ENCODE results near the gene SP3. TPM values are rescaled to one million over a fixed set of nuclear protein-coding genes. Genes with fewer than 3 reads are reported as not detected.

Gene SP3
- total RNA-seq, 1 experiment from 2014 or later, result 53.7 TPM

DNA sequence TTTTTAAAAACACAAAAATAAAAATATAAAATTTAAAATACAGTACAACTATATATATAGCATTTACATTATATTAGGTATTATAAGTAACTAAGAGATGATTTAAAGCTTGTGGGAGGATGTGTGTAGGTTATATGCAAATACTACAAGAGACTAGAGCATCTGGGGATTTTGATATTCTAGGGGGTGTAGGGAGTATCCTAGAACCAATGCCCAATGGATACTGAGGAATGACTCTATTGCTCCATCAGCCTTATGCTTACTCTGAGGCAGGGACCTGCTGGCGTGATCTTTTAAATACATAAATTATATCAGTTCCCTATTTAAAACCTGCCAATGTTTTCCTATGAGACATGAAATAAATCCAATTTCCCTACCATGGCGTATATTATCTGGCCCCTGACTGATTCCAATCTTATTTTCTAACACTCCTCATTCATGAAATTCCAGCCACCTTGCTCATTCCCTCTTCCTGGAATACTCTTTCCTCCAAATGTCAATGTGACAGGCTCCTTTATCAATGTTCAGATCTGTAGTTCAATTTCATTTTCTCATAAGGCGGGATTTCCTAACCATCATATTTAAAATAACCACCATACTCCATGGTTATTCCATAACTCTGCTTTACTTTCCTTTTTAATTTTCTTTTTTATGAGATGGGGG, 22.2 kb downstream of the SP3 start:
- DNase-seq (ENCODE audit: low spot score), result no peak

DNA sequence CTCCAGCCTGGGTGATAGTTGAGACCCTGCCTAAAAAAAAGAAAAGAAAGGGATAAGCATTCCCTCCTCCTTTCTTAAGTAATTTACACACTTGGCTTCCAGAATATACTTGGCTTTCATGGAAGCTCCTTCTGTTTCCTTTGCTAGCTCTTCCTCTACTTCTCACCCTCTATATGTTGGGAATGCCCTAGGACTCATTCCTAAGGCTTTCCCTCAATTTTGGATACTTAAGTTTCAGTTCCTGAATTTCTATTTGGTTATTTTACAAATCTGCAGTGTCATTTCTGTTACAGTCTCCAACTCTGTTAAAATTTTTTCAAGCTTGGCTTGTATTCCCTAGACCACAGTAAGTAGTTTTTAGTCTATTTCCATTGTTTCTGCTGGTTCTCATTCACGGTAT, 23.6 kb downstream of the SP3 start:
- DNase-seq (ENCODE audit: low spot score), result no peak

DNA sequence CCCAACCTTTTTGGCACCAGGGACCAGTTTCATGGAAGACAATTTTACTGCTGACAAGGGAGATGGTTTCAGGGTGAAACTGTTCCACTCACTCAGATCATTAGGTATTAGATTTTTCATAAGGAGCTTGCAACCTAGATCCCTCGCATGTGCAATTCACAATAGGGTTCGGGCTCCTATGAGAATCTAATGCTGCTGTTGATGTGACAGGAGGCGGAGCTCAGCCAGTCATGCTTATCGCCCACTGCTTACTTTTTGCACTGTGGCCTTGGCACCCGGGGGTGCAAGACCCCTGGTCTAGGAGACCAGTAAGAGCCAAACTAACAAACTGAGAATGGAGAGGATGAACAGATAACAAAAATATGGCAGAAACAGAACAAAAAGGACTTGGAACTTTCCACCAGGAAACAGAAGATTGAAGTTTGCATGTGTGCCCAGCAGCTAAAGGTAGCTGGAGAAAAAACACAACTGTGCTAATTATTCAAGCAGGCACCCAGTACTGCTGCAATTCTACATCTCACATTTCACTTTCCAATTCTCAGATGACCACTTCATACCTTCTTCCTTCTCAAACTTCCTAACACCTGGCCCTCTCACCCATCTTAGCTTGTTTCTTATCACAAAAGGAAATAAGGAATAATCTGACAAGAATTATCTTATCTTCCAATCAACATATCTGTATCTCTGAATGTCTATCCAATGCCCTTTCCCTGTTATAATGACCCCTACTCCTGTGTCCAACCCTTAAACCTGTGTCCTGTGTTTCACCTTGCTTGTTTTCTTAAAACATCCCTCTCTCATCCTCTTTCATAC, 24.8 kb downstream of the SP3 start:
- DNase-seq (ENCODE audit: low spot score), result no peak

DNA sequence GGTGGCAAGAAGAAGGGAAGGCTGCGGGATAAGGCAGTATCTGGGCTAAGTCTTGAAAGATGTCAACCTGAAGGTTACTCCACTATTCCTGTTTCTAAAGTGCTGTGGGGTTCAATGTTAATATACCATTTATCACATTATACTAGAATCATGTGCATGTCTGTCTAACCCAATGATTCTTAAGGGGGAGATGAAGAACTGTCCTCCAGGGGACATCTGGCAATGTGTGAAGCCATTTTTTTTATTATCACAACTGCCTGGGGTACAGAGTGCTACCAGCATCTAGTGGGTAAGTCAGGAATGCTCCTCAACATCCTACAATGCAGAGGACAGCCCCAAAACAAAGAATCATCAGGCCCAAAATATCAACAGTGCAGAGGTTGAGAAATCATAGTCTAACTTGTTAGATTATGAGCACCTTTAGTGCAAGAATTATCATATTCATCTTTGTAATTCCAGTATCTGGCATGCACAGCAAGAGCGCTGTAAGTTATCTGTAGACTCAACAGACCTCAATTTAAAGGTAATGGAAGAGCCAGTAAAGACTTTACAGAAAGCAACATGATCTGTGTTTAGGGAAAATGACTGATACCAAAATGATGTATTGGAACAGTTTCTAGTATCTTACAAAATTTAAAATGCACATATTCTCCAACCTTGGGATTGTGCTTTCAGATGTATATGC, 26.3 kb downstream of the SP3 start:
- DNase-seq (ENCODE audit: low spot score), result no peak

DNA sequence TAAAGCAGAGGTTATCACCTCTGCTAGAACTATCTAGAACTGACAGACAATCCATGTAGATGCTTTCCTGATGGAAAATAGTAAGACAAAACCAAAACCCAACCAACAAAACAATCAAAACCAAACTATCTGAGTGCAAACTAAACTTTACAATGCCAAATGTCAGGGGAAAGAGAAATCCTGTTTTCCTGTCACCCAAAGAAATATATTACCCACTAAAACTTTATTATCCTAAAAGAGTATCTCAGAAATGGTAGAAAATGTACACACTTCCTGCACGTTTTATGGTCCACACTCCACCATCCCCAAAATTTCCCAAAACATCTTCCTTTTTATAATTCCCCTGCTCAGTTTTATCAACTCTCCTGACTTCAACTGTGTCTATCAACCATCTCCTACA, 29.9 kb downstream of the SP3 start:
- DNase-seq (ENCODE audit: low spot score), result no peak

DNA sequence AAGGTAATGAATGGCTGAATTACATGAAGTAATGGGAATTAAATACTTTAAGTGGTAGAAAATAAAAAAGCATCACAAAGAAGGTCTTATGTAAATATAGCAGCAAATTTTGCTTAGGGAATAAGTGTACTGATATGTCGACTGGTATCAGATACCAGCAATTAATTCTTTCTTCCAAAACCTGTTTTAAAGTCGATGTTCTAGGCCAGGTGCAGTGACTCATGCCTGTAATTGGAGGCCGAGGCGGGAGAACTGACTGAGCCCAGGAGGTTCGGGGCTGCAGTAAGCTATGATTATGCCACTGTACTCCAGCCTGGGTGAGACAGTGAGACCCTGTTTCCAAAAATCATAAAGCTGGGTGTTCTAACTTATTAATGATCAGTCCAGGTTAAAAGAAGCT, 30.3 kb downstream of the SP3 start:
- DNase-seq (ENCODE audit: low spot score), result no peak

DNA sequence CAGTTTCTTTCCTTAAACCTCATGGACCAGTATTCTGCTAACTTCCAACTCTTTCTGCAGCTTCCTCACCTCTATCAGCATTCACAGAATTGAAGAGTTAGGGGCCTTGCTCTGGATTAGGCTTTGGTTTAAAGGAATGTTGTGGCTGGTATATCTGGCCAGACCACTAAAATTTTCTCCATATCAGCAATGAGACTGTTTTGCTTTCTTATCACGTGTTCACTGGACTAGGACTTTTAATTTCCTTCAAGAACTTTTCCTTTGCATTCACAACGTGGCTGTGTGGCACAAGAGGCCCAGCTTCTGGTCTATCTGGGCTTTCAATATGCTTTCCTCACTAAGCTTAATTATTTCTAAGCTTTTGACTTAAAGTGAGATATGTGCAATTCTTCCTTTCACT, 33.4 kb downstream of the SP3 start:
- no peak for DNase-seq (ENCODE audit: low spot score)

DNA sequence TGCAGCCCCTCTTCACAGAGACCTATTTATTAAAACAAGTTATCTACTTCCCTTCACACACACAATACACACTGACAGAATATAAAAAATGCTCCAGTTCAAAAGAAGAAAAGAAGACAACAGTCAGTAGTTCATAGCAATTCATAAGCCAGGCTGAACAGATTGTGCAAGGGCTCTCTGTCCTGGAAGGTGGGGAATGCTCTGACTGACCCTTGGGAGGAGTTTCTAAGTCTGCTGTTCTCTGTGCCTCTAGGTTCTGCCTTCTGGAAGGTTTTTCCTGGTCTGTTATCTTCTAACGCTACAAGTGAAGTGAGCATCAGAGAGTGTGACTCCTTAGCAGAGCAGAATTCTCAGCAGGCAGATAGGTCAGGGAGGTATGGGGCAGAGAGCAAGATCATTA, 35.7 kb downstream of the SP3 start:
- DNase-seq (ENCODE audit: low spot score), result no peak

DNA sequence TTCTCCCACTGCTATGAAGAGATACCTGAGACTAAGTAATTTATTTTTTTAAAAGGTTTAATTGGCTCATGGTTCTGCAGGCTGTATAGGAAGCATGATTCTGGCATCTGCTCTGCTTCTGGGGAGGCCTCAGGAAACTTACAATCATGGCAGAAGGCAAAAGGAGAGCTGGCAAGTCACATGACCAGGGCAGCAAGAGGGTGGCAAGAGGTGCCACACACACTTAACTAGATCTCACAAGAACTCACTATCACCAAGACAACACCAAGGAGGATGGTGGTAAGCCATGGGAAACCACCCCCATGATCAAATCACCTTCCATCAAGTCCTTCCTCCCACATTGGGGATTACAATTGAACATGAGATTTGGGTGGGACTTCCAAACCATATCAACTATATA, 38.3 kb downstream of the SP3 start:
- no peak for DNase-seq (ENCODE audit: low spot score)

DNA sequence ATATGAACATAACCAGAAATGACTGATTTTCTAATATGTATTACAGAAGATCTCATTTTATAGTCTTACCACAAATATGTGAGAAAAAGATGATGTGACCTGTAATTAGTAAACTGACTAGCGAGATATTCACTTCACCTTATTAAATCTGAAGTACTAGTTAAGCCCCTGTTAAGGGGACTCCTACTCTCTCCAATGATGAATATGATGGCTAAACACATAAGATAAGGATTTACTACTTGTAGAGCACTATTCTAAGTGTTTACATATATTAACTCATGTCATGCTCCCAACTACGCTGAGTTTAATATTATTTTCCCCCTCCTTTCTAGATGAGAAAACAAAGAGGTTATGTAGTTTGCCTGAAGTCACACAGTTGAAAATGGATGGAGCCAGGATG, 40.9 kb downstream of the SP3 start:
- DNase-seq (ENCODE audit: low spot score), result no peak

DNA sequence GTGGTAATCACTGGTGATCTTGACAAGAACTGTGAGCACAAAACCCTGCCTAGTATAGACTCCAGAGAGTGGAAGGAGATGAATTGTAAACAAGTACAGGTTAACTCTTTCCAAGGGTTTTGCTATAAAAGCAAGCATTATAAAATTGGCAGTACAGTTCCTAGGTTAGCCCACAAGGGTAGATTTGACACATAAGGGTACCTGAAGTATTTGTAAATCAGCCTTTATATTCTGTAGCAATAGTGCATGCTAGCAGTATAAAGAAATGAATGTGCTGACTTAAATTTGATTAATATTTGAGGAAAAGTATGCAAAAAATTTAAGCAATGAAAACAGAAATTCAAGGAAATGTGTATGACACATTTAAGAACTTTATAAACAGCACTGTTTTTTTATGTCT, 42.4 kb downstream of the SP3 start:
- DNase-seq (ENCODE audit: low spot score), result no peak

DNA sequence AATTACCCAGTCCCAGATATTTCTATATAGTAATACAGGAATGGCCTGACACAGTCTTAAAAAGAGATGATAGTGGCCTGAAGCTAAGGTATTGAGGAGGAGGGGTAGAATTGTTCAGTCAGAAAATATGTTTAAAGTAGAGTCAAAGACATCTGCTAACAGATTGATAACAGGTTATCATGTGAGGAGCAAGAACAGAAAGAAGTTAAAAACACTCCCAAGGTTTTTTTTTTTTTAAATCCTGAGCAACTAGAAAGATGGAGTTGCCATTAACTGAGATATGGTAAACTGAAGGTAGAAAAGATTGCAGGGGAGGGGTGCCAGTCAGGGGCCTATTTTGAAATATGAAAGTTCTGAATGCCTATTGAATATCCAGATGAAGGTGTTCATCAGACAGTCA, 43.1 kb downstream of the SP3 start:
- no peak for DNase-seq (ENCODE audit: low spot score)

DNA sequence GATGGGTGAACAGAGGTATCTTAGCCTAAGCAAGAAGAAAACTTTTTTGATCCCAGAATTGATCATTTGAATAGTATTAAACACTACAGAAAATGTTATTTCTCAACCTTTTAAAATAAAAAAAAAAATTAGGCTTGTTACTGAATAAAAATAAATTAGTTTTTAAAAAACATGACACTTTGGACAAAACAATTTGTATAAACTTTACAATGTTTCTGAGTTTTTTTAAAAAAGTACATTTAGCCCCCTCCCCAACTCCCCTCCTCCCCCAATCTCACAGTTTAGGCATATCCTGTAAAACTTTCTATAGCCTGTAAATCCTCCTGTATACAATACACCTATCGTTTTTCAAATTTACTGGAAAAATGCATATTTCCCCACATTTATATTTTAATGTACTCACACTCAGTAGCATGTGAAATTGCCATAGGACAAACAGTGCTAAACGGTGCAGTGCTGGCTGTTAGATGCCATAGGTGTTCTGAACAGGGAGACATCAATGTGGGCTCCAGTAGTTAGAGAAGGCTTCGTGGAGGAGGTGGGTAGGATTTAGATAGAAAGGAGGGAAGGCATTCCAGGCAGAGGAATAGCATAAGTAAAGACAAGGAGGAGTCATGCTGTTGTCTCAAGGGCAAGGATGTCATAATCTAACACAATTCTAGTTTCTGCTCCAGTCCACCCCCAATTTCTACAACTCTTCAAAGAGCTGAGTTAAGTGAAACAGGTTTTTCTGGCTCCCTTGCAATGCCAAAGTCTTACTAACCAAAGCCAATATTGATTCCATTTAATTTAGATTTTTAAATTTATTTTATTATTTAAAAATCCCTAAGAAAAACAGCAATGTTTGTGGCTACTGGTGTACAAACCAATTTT, 50.9 kb downstream of the SP3 start:
- no peak for DNase-seq (ENCODE audit: low spot score)

DNA sequence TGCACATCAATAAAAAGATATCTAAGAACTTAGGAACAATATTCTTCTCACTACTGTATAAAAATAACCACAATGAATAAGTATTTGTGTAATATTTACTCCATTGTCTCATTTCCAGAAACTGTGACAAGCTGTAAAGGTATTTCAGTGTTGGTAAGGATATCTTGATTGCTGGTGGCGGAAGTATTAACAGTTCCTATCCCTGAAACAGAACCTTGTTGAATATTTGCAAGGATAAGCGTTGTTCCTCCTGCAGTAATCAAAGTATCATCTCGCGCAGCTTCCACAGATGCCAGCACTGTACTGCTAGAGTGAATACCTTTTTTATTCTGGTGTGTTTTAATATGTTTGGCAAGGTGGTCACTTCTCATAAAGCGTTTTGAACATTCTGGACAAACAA, 55.3 kb downstream of the SP3 start:
- no peak for DNase-seq (ENCODE audit: low spot score)

DNA sequence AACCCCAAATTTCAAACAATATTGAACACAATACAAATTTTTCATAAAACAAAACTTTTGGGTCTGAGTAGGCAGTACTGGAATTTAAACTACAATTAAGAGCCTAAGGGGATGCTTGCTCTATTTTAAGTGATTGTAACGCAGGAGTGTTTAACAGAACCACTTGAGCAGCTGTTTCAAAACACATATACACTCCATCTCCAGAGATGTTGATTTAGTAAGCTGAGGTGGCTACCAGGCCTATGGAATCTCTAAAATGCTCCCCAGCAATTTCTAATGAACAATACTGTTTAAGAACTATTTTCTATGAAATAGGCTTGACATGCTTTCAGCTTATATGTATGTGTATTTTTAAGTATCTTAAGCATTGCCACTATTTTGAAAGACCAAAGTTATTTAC, 58.5 kb downstream of the SP3 start:
- DNase-seq (ENCODE audit: low spot score), result no peak

DNA sequence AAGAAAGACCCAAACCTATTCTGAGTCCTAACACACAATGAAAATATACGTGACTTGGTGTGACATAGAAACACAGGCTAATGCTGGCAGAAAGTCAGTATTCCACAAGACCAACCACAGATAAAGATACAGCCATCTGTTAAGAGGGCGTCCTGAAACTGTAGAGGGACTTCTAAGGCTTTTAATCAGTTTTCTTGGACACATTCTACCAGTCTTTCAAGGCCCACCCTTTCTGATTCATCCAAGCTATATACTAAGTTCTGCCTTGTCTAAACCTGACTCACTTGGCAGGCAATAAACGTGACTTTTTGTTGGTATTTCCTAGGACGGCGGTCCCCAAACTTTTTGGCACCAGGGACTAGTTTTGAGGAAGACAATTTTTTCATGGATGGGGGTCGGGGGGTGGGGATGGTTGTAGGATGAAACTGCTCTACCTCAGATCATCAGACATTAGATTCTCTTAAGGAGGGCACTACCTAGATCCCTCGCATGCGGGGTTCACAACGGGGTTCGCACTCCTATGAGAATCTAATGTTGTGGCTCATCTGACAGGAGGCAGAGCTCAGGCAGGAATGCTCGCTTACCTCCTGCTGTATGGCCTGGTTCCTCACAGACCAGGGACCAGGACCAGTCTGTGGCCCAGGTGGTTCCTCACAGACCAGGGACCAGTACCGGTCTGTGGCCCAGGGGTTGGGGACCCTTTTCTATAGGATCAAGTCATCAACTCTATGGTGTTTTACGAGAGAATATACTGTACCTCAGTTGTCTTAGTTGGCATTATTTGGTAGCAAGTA, 61.4 kb downstream of the SP3 start:
- DNase-seq (ENCODE audit: low spot score), result no peak

DNA sequence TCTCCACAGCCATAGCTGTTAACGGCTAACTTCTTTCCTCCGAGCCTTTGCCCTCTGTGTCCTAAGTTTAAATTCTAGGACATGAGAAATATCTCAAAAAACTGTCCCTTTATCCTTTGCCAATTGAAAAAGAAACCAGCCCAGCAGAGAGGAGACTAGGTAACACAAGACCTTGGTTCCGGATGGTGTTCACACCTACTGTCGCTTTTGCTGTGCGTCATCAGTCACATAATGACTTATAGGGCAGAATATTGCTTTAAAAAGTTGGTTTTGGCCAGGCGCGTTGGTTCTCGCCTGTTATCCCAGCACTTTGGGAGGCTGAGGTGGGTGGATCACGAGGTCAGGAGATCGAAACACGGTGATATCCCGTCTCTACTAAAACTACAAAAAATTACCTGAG, 66.2 kb downstream of the SP3 start:
- DNase-seq (ENCODE audit: low spot score), result no peak

DNA sequence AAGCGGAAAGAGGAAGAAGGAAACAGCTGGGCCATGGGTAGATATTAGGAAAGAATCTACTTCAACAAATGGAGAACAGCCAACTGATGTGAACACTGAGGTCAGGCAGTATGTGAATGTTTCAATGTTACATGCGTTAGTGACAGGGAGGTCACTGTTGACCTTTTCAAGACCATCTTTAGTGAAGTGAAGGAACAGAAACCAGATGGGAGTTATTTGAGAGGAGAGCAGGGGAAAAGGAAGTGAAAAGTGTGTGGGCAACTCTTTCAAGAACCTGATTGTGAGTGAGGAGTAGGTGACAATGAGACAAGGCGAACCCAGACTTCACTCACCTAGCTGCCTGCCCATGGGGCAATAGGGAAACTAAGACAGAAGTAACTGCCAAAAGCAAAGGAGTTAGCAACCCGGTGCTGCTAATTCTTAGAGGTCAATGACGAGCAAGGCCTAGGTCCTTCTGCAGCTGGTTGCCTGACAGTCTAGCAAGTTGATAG, 67.0 kb downstream of the SP3 start:
- DNase-seq (ENCODE audit: low spot score), result no peak

DNA sequence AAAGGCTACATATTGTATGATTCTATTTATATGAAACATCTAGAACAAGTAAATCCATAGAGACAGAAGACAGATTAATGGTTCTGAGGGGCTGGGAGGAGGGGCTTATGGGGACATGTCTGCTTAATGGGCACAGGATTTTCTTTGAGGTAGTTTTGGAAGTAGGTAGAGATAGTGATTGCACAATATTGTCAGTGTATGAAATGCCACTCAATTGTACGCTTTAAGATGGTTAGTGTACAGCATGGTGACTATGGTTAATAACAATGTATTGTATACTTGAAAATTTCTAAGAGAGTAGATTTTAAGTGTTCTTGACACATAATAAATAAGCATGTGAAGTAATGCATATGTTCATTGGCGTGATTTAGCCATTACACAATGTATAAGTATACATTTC, 68.4 kb downstream of the SP3 start:
- no peak for DNase-seq (ENCODE audit: low spot score)

DNA sequence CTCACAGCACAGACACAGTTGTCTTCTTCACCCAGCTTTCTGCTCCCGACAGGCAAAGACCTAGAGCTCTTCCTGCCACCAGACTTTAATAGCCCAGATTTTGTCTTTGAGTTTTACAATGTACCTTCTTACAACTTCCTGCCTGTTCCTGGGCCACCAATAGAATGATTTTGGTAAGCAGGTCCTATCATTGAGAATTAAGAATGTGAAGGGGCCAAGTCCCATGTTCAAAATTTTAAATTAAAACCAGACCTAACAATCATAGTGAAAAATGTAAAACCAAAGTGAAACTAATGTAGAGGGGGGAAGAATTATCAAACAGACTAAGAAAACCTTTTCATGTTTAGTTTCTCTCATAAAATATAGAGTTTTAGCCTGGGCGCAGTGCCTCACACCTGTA, 72.8 kb downstream of the SP3 start:
- DNase-seq (ENCODE audit: low spot score), result no peak

Data from H4 (cell line).